Glutamatergic neuron (in vitro differentiated cells): ENCODE results near the gene KRT38. TPM values are rescaled to one million over a fixed set of nuclear protein-coding genes. Genes with fewer than 3 reads are reported as not detected.

Source experiments
- DNase-seq: peaks from one replicate; pipeline ENCODE4 v3.0.0; 2022
- H3K27ac Mint-ChIP-seq: one replicate; pipeline ENCODE4 v1.8.0; 2020; ENCODE audit warnings: mild to moderate bottlenecking, mixed read lengths, inconsistent platforms; ENCODE audit not compliant: unreplicated experiment
- H3K27me3 Mint-ChIP-seq: one replicate; pipeline ENCODE4 v1.8.0; 2020; ENCODE audit warnings: mild to moderate bottlenecking, moderate library complexity, mixed read lengths, inconsistent platforms; ENCODE audit not compliant: unreplicated experiment
- H3K36me3 Mint-ChIP-seq: one replicate; pipeline ENCODE4 v1.8.0; 2020; ENCODE audit warnings: mild to moderate bottlenecking, mixed read lengths, inconsistent platforms; ENCODE audit not compliant: unreplicated experiment
- H3K4me1 Mint-ChIP-seq: one replicate; pipeline ENCODE4 v1.8.0; 2020; ENCODE audit warnings: mild to moderate bottlenecking, low read depth, mixed read lengths, inconsistent platforms; ENCODE audit not compliant: unreplicated experiment
- H3K4me3 Mint-ChIP-seq: one replicate; pipeline ENCODE4 v1.8.0; 2020; ENCODE audit warnings: mild to moderate bottlenecking, mixed read lengths, inconsistent platforms; ENCODE audit not compliant: unreplicated experiment
- H3K9me3 Mint-ChIP-seq: one replicate; pipeline ENCODE4 v1.8.0; 2020; ENCODE audit warnings: mild to moderate bottlenecking, moderate library complexity, mixed read lengths, inconsistent platforms; ENCODE audit not compliant: unreplicated experiment
- total RNA-seq: library from RNA; stranded (reverse); fragmentation: NEBNext Ultra II Directional; extraction: Animal tissue kit (Norgen Biotek cat#: 25700); gene quantifications from one replicate; pipeline ENCODE4 v1.2.1, GENCODE V29; 2021; ENCODE audit not compliant: unreplicated experiment
- TF ChIP-seq, protein P1 (sequence below): fragments of 200-600 bp; sonication (generic); IDR thresholded peaks from one replicate; pipeline ENCODE4 v1.5.0; 2021; ENCODE audit not compliant: partially characterized antibody, unreplicated experiment

Gene KRT38
- total RNA-seq, 1 donor from 2014 or later: not detected

DNA sequence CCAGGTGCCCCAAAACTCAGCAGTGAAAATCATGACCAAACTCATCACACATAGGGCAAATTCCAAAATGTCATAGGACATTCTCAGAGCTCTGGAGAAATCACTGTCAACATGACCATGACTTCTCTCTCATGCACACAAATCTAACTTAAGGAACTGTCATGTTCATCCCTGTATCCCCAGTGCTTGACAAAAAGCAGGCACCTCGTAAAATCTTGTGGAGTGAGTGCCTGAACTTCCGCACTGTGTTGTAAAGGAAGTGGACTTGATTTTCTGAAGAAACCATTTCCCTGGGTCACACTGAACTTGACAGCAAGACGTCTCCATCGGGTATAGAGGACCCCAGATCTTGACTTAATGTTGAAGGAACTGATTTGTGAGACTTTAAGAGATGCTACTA lies 19.2 kb downstream of the KRT38 start:
- DNase-seq: no peak
- no peaks in the 10 kb centered on the region for H3K36me3 Mint-ChIP-seq
- no peaks in the 10 kb centered on the region for H3K27me3 Mint-ChIP-seq
- no peaks in the 10 kb centered on the region for H3K9me3 Mint-ChIP-seq
- TF ChIP-seq, protein P1, sequence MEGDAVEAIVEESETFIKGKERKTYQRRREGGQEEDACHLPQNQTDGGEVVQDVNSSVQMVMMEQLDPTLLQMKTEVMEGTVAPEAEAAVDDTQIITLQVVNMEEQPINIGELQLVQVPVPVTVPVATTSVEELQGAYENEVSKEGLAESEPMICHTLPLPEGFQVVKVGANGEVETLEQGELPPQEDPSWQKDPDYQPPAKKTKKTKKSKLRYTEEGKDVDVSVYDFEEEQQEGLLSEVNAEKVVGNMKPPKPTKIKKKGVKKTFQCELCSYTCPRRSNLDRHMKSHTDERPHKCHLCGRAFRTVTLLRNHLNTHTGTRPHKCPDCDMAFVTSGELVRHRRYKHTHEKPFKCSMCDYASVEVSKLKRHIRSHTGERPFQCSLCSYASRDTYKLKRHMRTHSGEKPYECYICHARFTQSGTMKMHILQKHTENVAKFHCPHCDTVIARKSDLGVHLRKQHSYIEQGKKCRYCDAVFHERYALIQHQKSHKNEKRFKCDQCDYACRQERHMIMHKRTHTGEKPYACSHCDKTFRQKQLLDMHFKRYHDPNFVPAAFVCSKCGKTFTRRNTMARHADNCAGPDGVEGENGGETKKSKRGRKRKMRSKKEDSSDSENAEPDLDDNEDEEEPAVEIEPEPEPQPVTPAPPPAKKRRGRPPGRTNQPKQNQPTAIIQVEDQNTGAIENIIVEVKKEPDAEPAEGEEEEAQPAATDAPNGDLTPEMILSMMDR: no peak
- H3K4me3 Mint-ChIP-seq: no peak overlapping the region
- no peak overlapping the region for H3K27ac Mint-ChIP-seq
- no peaks in the 10 kb centered on the region for H3K4me1 Mint-ChIP-seq

DNA sequence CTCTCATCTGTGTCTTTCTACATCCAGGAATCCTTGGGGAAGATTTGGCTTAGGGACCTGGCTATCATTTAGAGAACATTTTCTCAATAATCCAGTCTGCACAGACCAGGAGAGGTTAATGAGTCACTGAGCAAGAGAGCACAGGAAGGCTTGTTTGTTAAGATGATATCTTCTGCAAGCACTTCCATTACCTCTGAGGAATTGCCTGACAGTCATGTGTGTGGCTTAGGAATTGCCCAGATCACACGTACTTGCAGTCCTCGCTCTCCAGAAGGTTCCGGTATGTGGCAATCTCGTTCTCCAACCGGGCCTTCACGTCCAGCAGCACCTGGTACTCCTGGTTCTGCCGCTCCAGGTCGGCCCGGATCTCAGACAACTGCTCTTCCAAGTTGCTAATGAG lies 19.7 kb downstream of the KRT38 start:
- H3K27ac Mint-ChIP-seq: no peak overlapping the region
- H3K36me3 Mint-ChIP-seq: no peaks in the 10 kb centered on the region
- H3K4me1 Mint-ChIP-seq: peaks cover 4% of the 10 kb centered on the region
- no peak overlapping the region for H3K4me3 Mint-ChIP-seq
- TF ChIP-seq, protein P1: no peak
- peaks cover 2% of the 10 kb centered on the region for H3K27me3 Mint-ChIP-seq
- DNase-seq: no peak
- H3K9me3 Mint-ChIP-seq: no peaks in the 10 kb centered on the region

DNA sequence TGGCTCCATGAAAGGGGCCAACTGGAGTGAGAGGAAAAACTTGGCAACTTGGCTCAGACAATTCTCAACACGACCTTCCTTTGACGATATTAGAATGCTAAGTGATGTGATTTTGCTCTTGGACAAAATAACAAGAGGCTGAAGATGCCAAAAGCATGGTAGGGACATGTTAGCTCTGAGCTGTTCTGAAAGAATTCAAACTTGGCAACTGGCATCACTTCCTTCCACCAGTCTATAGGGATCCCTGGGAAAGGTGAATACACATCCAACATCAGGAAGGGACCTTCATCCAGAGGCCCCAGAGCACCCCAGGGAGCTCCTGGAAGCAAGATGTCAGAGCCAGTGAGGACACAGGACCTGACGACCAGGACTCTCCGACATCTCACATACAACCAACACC lies 20.6 kb downstream of the KRT38 start:
- H3K9me3 Mint-ChIP-seq: no peaks in the 10 kb centered on the region
- H3K4me3 Mint-ChIP-seq: no peak overlapping the region
- TF ChIP-seq, protein P1: no peak
- peaks cover 4% of the 10 kb centered on the region for H3K4me1 Mint-ChIP-seq
- DNase-seq: no peak
- peaks cover 2% of the 10 kb centered on the region for H3K27me3 Mint-ChIP-seq
- H3K36me3 Mint-ChIP-seq: no peaks in the 10 kb centered on the region
- no peak overlapping the region for H3K27ac Mint-ChIP-seq

DNA sequence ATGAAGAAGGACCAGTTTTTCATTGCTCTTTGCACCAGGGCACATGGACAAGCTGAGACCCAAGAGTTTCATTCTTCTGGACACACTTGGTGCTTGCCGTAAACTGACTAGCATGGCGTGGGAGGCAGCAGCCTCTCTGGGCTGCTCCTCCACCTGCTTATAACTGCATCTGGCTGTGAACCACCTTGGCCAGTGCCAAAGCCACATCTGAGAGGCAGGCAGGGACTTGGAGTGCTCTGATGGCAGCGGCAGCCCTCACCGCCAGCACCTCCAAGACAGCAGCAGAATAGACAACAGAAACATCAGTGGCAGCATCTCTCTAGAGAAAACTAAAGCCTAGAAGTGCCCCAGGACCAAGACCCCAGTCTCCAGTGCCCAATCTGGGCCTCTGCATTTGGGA lies 21.1 kb downstream of the KRT38 start:
- H3K9me3 Mint-ChIP-seq: no peaks in the 10 kb centered on the region
- TF ChIP-seq, protein P1: no peak
- H3K27ac Mint-ChIP-seq: no peak overlapping the region
- peaks cover 4% of the 10 kb centered on the region for H3K4me1 Mint-ChIP-seq
- DNase-seq: no peak
- H3K4me3 Mint-ChIP-seq: no peak overlapping the region
- H3K27me3 Mint-ChIP-seq: peaks cover 2% of the 10 kb centered on the region
- H3K36me3 Mint-ChIP-seq: no peaks in the 10 kb centered on the region

- TF ChIP-seq, protein P1: no peak
- Mint-ChIP-seq H3K4me1 (peaks cover 4% of the 10 kb centered on the region), H3K27me3 (peaks cover 2% of the 10 kb centered on the region), H3K4me3 (no peak overlapping the region), H3K27ac (no peak overlapping the region), H3K9me3 (no peaks in the 10 kb centered on the region), H3K36me3 (no peaks in the 10 kb centered on the region)
- DNase-seq: no peak
Measured at GRCh38 chr17:41418116-41418860, 22.5 kb downstream of the KRT38 start.
